Colonic mucosa (tissue), 4 donors: ENCODE results near the gene WWOX. TPM values are rescaled to one million over a fixed set of nuclear protein-coding genes. Genes with fewer than 3 reads are reported as not detected.

Experiments used
- DNase-seq: peaks from one replicate; pipeline ENCODE4 v3.0.0-alpha.2; 2020
- H3K27ac ChIP-seq: fragments of 200-600 bp; one replicate; pipeline ENCODE4 v1.8.0; 2021
- H3K27me3 ChIP-seq: fragments of 200-600 bp; one replicate; pipeline ENCODE4 v1.8.0; 2021
- H3K36me3 ChIP-seq: fragments of 200-600 bp; one replicate; pipeline ENCODE4 v1.8.0; 2021
- H3K4me1 ChIP-seq: fragments of 200-600 bp; one replicate; pipeline ENCODE4 v1.8.0; 2021; ENCODE audit warnings: mild to moderate bottlenecking
- H3K4me3 ChIP-seq: fragments of 200-600 bp; one replicate; pipeline ENCODE4 v1.8.0; 2021
- H3K9ac ChIP-seq, 2 donors: one replicate each; pipeline ENCODE4 v1.7.0; 2013; ENCODE audit warnings: control low read depth in 2 of 2, low read depth in 2 of 2, low read length in 2 of 2
- H3K9me3 ChIP-seq: fragments of 200-600 bp; one replicate; pipeline ENCODE4 v1.8.0; 2021
- intact Hi-C: fragments of 100-400 bp; cut with DNase I; formaldehyde crosslinking; loops from one replicate; pipeline ENCODE4 v1.14.1; 2022
- total RNA-seq, 2 donors: library from RNA; stranded (reverse); fragmentation: NEBNext Ultra II Directional in 1 of 2; extraction: Animal tissue kit (Norgen Biotek cat#: 25700) in 1 of 2; gene quantifications; one replicate each; pipeline ENCODE4 v1.2.1, GENCODE V29; 2021
- TF ChIP-seq, protein P1 (sequence below): fragments of 200-600 bp; IDR thresholded peaks from one replicate; pipeline ENCODE4 v1.8.0; 2022; ENCODE audit warnings: antibody characterized with exemption, mild to moderate bottlenecking
- donor health status: healthy.
- donor health status: DM: no; HTN: no; CAD: no.
- donor health status: DM: no; HTN: no; CAD: no.

The WWOX gene
- total RNA-seq, 2 donors from 2014 or later = 7.2 to 11.0 TPM

DNA sequence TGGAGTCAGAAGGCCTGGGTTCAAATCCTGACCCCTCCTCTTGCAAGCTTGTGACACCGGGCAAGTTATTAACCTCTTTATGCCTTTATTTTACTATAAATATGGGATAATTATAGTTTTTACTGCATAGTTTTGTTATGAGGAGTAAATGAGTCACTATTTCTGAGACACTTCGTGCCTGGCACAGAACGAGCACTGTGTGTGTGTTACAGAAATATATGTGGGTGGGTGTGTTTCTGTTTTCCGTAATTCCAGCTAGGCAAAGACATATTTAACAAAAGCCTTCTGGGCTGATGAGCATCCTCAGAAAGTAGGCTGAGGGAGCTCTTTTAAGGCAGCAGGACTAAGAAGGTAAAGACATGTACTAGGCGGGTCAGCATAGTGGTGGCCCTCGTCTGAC, 1083.2 kb downstream of the WWOX start:
- DNase-seq = no peak
- TF ChIP-seq, protein P1, sequence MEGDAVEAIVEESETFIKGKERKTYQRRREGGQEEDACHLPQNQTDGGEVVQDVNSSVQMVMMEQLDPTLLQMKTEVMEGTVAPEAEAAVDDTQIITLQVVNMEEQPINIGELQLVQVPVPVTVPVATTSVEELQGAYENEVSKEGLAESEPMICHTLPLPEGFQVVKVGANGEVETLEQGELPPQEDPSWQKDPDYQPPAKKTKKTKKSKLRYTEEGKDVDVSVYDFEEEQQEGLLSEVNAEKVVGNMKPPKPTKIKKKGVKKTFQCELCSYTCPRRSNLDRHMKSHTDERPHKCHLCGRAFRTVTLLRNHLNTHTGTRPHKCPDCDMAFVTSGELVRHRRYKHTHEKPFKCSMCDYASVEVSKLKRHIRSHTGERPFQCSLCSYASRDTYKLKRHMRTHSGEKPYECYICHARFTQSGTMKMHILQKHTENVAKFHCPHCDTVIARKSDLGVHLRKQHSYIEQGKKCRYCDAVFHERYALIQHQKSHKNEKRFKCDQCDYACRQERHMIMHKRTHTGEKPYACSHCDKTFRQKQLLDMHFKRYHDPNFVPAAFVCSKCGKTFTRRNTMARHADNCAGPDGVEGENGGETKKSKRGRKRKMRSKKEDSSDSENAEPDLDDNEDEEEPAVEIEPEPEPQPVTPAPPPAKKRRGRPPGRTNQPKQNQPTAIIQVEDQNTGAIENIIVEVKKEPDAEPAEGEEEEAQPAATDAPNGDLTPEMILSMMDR = no peak
- intact Hi-C loops = no loop called here
- Histone ChIP-seq H3K9me3 (no peaks in the 10 kb centered on the region), H3K27ac (no peak overlapping the region), H3K9ac (no peak overlapping the region), H3K27me3 (no peaks in the 10 kb centered on the region), H3K4me3 (no peak overlapping the region), H3K4me1 (no peaks in the 10 kb centered on the region), H3K36me3 (no peaks in the 10 kb centered on the region)

DNA sequence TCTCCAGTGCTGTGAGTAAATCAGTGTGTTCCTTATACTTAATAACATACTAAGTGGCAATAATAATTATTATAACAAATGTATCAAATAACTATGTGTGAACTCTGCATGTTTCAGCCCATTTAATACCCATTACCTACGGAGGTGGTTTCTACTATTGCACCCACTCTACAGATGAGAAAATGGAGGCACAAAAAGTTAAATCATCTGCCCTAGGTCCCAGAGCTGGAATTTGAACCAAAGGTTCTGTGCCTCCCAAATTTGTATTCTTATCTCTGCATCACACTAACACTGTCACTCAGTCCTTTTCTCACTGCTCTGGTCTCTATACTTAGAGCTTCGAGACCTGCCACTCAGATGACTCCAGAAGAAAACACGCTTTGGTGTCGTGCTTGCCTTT, 1084.1 kb downstream of the WWOX start:
- intact Hi-C loops = no loop called here

DNA sequence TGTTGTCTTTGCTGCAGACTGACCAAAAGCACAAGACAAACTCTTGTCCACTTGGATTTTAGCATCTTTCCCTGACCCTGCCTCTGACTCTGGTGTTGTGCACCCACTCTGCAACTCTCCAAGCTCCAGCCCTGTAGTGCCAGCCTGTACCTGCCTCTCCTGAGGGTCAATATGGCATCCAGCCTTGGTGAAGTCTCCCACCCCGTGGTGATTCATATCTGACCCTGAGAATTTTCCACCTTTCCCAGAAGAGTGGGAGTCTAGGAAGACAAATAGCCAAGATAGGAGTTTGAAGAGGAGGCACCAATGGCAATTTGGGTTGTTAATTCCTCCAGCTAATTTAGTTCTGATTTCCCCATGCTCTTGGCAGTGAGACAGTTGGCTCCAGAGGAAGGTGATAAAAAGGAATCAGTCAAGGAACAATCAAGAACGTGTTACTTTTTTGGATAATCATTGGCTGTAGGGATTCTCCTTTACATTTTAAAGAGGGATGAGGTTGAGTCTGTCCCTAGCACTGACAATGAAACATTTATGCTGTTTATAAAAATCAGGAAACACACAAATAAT, 1085.1 kb downstream of the WWOX start:
- H3K9me3 ChIP-seq = no peaks in the 10 kb centered on the region
- H3K27me3 ChIP-seq = no peaks in the 10 kb centered on the region
- TF ChIP-seq, protein P1 = no peak
- H3K36me3 ChIP-seq = no peaks in the 10 kb centered on the region
- H3K4me1 ChIP-seq = no peaks in the 10 kb centered on the region
- intact Hi-C loops = no loop called here
- H3K27ac ChIP-seq = no peak overlapping the region
- no peak for DNase-seq
- no peak overlapping the region for H3K9ac ChIP-seq
- H3K4me3 ChIP-seq = no peak overlapping the region

More for the DNA sequence above, 1084.1 kb downstream of the WWOX start:
- DNase-seq = no peak
- no peaks in the 10 kb centered on the region for H3K9me3 ChIP-seq
- no peak overlapping the region for H3K4me3 ChIP-seq
- TF ChIP-seq, protein P1 = no peak
- no peaks in the 10 kb centered on the region for H3K27me3 ChIP-seq
- H3K27ac ChIP-seq = no peak overlapping the region
- H3K9ac ChIP-seq = no peak overlapping the region
- no peaks in the 10 kb centered on the region for H3K4me1 ChIP-seq
- no peaks in the 10 kb centered on the region for H3K36me3 ChIP-seq

DNA sequence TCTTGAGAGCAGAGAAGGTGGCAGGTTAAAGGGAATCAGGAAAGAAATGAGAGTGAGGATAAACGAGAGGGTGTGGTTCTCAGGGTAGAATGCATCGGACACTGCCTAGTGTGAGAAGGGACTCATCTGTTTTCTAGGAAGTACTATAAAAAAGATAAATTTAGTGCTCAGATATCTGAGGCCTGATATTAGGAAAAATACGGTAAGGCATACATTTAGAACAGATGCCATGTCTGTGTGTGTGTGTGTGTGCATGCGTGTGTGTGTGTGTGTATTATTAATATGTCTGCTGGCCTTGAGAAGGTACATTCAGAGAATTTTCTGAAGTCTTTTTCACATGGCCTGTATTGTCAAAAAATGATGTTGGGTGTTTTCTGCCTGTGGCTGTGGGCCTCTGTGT, 1086.3 kb downstream of the WWOX start:
- intact Hi-C loops = no loop called here
- TF ChIP-seq, protein P1 = no peak
- H3K9ac ChIP-seq = no peak overlapping the region
- no peak overlapping the region for H3K27ac ChIP-seq
- H3K27me3 ChIP-seq = no peaks in the 10 kb centered on the region
- no peak for DNase-seq
- no peaks in the 10 kb centered on the region for H3K4me1 ChIP-seq
- no peaks in the 10 kb centered on the region for H3K9me3 ChIP-seq
- no peak overlapping the region for H3K4me3 ChIP-seq
- H3K36me3 ChIP-seq = no peaks in the 10 kb centered on the region

DNA sequence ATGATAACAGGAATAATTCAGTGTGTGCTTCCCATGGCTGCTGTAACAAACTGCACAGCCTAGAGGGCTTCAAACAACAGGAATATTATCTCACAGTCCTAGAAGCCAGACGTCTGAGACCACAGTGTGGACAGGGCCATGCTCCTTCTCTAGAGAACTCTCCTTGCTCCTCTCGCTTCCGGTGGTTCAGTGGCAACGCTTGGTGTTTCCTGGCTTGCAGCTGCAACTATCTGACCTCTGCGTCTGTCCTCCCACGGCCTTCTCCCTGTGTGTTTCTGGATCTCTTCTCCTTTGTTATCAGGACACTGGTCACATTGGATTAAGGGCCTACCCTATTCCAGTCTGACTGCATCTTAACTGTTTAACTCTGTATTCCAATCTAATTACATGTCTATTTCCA, 1086.7 kb downstream of the WWOX start:
- TF ChIP-seq, protein P1 = no peak
- no peaks in the 10 kb centered on the region for H3K27me3 ChIP-seq
- H3K9ac ChIP-seq = no peak overlapping the region
- H3K36me3 ChIP-seq = no peaks in the 10 kb centered on the region
- intact Hi-C loops = no loop called here
- no peak for DNase-seq
- no peaks in the 10 kb centered on the region for H3K4me1 ChIP-seq
- H3K9me3 ChIP-seq = no peaks in the 10 kb centered on the region
- H3K27ac ChIP-seq = no peak overlapping the region
- H3K4me3 ChIP-seq = no peak overlapping the region
